Activated T-cell treated with anti-CD3 and anti-CD28 coated beads for 48 hours (primary cell): ENCODE measurements around the gene USP17L24.
"Not testable (repeated sequence)": the region's sequence is repeated elsewhere in the genome, so short reads cannot be mapped to it uniquely, and the experiment has no call there.

Experiments
- DNase-seq: peaks from one replicate; pipeline ENCODE4 v3.0.0-alpha.2; 2020; ENCODE audit warnings: low read depth

USP17L24 gene

GRCh38 chr4:9324865-9325264 is at the start of gene USP17L24:
USP17L24 (plus strand) TSS chr4:9325165; CDS start chr4:9325165, 0 bp downstream.
- not testable (repeated sequence) for DNase-seq

- not testable (repeated sequence) for DNase-seq
These were observed 774 bp upstream of the USP17L24 start for GRCh38 chr4:9324191-9324590.

GRCh38 chr4:9329611-9330010 is 4.6 kb downstream of the USP17L24 start, which contains the start of gene USP17L25:
USP17L25 (plus strand) TSS chr4:9329911; CDS start chr4:9329911, 0 bp downstream.
- DNase-seq: not testable (repeated sequence)

GRCh38 chr4:9334358-9334757 is 9.4 kb downstream of the USP17L24 start, which contains the start of gene USP17L26:
USP17L26 (plus strand) TSS chr4:9334658; CDS start chr4:9334658, 0 bp downstream.
- not testable (repeated sequence) for DNase-seq

- not testable (repeated sequence) for DNase-seq
These were observed 14.1 kb downstream of the USP17L24 start, which contains the start of gene USP17L5 for GRCh38 chr4:9339103-9339502. USP17L5 (plus strand) TSS chr4:9339403; CDS start chr4:9339403, 0 bp downstream.

GRCh38 chr4:9343848-9344247 is 18.9 kb downstream of the USP17L24 start, which contains the start of gene USP17L27:
USP17L27 (plus strand) TSS chr4:9344148; CDS start chr4:9344148, 0 bp downstream.
- not testable (repeated sequence) for DNase-seq

GRCh38 chr4:9348593-9348992 is 23.6 kb downstream of the USP17L24 start, which contains the start of gene USP17L28:
USP17L28 (plus strand) TSS chr4:9348893; CDS start chr4:9348893, 0 bp downstream.
- DNase-seq: not testable (repeated sequence)

GRCh38 chr4:9350866-9351265 is 25.9 kb downstream of the USP17L24 start:
- DNase-seq: not testable (repeated sequence)

- DNase-seq: not testable (repeated sequence)
These were observed 28.4 kb downstream of the USP17L24 start, which contains the start of gene USP17L29 for GRCh38 chr4:9353338-9353737. USP17L29 (plus strand) TSS chr4:9353638; CDS start chr4:9353638, 0 bp downstream.

- DNase-seq: not testable (repeated sequence)
These were observed 37.9 kb downstream of the USP17L24 start, which contains the start of gene USP17L30 for GRCh38 chr4:9362829-9363228. USP17L30 (plus strand) TSS chr4:9363129; CDS start chr4:9363129, 0 bp downstream.
